GM21367 (cell line): ENCODE measurements around the gene POLRMT.
"Not testable (repeated sequence)": the region's sequence is repeated elsewhere in the genome, so short reads cannot be mapped to it uniquely, and the experiment has no call there.

ENCODE experiments used
- ATAC-seq: cut with Tn5 transposase; IDR thresholded peaks from one replicate; pipeline ENCODE4 v1.9.1; 2021; ENCODE audit not compliant: unreplicated experiment

Gene POLRMT

GRCh38 chr19:633068-633785 is at the start of gene POLRMT:
Gene POLRMT, minus strand, starts transcription at chr19:633537. Its CDS starts 25 bp downstream, at chr19:633512.
- peak; percentile 79 for ATAC-seq

GRCh38 chr19:682678-683320 is 49.5 kb upstream of the POLRMT start:
- no peak for ATAC-seq

GRCh38 chr19:681029-682019 is 48.0 kb upstream of the POLRMT start:
- ATAC-seq: no peak

GRCh38 chr19:680287-681028 is 47.1 kb upstream of the POLRMT start:
- peak; percentile 57 for ATAC-seq

GRCh38 chr19:679418-680286 is 46.3 kb upstream of the POLRMT start:
- ATAC-seq: peak; percentile 7

- ATAC-seq: no peak
These were observed 45.6 kb upstream of the POLRMT start for GRCh38 chr19:678791-679388.

DNA sequence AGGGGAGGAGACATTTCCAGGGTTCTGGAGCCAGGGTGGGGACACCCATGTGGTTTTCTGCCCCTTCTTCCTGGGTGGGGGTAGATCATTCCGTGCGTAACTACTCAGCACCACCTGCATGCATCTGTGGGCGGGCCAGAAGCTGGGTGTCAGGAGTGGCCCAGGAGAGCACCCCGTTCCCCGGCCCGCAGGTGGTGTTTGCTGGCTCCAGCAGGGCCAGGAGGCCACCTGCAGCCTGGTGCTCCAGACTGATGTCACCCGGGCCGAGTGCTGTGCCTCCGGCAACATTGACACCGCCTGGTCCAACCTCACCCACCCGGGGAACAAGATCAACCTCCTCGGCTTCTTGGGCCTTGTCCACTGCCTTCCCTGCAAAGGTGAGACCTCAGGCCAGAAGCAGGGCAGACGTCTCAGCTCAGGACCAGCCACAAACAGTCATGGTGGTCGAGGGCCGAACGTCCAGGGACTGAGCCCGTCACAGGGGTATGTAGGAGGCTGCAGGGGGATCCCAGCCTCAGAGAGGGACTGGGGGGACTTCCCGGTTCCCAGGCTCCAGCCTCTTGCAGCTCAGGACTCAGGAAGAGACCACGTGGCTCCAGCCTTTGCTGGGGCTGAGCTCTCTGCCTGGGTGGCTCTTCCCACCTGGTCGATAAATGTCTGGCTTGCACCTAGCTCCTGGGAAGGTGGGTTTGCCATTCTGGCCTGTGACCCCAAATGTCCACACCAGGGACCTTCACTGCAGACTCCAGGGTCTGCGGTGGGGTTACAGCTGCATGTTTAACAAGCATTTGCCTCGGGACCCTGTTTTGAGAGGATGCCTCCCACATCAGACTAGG is 44.5 kb upstream of the POLRMT start:
- ATAC-seq: no peak

- ATAC-seq: no peak
These were observed 43.9 kb upstream of the POLRMT start for GRCh38 chr19:677201-677600.

- ATAC-seq: no peak
These were observed 43.2 kb upstream of the POLRMT start, which contains the start of gene FSTL3 for GRCh38 chr19:676339-677105. Gene FSTL3, plus strand, starts transcription at chr19:676392. Its CDS starts 32 bp downstream, at chr19:676424.

DNA sequence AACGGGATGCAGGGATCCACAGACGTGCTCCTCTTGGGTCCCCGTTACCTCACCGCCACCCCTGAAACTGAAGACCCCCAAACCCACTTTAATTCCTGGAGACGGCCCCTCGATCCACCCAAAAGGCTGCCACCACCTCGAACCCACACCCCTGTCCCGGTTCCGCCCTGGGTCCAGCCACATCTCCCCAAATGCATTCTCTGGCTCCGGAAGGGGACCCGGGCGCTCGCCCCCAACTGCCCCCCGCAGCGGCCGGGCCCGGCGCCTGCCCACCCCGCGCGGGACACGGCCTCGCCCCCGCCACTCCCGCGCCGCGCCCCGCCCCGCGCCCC is 42.6 kb upstream of the POLRMT start:
- ATAC-seq: no peak

DNA sequence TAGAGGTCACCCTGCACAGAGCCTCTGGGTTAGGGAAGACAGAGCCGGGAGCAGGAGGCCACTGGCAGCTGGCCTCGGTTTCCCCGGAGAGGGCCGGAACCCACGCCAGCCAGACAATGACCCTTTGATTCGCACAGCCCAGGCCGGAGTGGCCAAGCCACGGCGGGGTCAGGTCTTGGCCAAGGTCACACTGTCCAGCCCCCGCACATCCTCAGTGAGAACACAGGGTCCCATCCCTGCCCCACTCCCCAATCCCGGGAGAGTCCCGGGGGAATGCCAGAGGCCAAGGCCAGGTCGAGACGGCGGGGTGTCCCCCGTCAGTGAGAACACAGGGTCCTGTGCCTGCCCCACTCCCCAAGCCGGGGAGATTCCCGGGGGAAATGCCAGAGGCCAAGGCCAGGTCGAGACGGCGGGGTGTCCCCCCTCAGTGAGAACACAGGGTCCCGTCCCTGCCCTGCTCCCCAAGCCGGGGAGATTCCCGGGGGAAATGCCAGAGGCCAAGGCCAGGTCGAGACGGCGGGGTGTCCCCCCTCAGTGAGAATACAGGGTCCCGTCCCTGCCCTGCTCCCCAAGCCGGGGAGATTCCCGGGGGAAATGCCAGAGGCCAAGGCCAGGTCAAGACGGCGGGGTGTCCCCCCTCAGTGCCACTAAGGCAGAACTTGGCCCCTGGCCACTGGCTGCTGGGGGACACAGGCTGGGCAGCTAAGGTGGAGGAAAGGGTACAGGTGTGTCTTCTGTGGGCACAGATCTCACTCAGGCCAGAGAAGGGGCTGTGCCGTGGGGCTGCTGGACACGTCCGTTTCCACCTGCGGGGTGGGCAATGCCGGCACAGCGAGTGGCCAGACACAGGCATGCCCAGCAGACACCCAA is 41.2 kb upstream of the POLRMT start:
- ATAC-seq: no peak

DNA sequence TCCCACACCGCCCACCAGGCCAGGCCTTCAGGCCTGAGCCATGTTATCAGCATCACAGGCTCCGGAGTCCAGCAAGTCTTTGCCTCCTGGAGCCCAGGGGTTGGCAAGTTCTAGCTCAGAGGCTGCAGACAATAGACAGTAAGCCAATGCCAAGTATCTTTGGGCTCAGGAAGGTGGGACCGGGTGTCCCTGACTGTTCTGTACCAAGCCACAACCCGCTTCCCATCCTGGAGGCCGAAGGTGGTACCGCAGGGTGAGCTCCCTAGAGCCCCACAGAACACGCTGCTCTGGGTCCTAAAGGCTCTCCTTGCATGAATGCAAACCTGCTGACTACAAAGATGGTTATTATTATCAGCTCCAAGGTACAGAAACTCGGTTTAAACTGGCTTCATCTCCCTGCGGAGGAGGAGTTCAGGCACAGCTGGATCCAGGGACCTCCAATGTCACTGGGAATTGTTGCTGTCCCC is 37.3 kb upstream of the POLRMT start:
- no peak for ATAC-seq

DNA sequence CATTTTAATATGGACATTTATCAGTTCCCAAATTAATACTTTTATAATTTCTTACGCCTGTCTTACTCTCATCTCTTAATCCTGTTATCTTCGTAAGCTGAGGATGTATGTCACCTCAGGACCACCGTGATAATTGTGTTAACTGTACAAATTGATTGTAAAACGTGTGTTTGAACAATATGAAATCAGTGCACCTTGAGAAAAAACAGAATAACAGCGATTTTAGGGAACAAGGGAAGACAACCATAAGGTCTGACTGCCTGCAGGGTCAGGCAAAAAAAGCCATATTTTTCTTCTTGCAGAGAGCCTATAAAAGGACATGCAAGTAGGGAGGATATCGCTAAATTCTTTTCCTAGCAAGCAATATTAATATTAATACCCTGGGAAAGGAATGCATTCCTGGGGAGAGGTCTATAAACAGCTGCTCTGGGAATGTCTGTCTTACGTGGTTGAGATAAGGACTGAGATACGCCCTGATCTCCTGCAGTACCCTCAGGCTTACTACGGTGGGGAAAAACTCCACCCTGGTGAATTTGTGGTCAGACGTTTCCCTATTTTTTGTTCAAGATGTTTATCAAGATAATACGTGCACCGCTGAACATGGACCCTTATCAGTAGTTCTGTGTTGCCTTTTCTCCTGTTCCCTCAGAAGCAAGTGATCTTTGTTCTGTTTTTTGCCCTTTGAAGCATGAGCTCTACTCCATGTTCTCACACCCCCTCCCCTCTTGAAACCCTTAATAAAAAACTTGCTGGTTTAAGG is 35.5 kb upstream of the POLRMT start:
- not testable (repeated sequence) for ATAC-seq

- ATAC-seq: not testable (repeated sequence)
These were observed 33.7 kb upstream of the POLRMT start for GRCh38 chr19:666985-667573.

GRCh38 chr19:664913-665443 is 31.6 kb upstream of the POLRMT start:
- ATAC-seq: no peak
